ENCODE results near the gene STK4. TPM values are rescaled to one million over a fixed set of nuclear protein-coding genes. Genes with fewer than 3 reads are reported as not detected.

Gene STK4
- total RNA-seq, 1 donor from 2014 or later, result 245 TPM

DNA sequence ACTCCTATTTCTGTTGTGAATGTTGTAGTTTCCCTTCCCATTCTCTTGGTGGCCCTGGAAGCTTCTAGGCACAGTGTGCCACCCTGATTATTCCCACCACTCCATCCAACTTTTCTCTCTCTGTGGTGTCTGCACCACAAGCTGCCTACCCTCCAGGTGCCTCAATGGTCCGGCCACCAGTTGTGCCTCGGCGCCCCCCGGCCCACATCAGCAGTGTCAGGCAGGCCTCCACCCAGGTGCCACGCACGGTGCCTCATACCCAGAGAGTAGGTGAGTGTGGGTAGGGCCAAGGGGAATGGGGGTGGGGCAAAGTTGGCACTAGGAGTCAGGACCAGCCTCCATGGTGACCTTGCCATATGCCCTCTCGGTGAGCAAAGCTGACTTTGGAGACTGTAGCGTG is 33.4 kb upstream of the STK4 start:
- DNase-seq (no peak), ATAC-seq (ENCODE audit: low read depth) (no peak)
- peaks cover 61% of the 10 kb centered on the region for H3K36me3 Mint-ChIP-seq (ENCODE audit: low read depth)
- intact Hi-C loops (cut with micrococcal nuclease), result no loop called here
- no peaks in the 10 kb centered on the region for H3K9me3 Mint-ChIP-seq
- CTCF ChIA-PET, result no interaction called here
- TF ChIP-seq, protein P1, sequence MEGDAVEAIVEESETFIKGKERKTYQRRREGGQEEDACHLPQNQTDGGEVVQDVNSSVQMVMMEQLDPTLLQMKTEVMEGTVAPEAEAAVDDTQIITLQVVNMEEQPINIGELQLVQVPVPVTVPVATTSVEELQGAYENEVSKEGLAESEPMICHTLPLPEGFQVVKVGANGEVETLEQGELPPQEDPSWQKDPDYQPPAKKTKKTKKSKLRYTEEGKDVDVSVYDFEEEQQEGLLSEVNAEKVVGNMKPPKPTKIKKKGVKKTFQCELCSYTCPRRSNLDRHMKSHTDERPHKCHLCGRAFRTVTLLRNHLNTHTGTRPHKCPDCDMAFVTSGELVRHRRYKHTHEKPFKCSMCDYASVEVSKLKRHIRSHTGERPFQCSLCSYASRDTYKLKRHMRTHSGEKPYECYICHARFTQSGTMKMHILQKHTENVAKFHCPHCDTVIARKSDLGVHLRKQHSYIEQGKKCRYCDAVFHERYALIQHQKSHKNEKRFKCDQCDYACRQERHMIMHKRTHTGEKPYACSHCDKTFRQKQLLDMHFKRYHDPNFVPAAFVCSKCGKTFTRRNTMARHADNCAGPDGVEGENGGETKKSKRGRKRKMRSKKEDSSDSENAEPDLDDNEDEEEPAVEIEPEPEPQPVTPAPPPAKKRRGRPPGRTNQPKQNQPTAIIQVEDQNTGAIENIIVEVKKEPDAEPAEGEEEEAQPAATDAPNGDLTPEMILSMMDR (IDR thresholded peaks at IDR 0.05), result no peak
- H3K4me3 Mint-ChIP-seq, result no peak overlapping the region
- H3K27ac Mint-ChIP-seq, result no peak overlapping the region
- no peaks in the 10 kb centered on the region for H3K27me3 Mint-ChIP-seq
- POLR2A ChIA-PET, result no interaction called here
- H3K4me1 Mint-ChIP-seq, result no peaks in the 10 kb centered on the region

DNA sequence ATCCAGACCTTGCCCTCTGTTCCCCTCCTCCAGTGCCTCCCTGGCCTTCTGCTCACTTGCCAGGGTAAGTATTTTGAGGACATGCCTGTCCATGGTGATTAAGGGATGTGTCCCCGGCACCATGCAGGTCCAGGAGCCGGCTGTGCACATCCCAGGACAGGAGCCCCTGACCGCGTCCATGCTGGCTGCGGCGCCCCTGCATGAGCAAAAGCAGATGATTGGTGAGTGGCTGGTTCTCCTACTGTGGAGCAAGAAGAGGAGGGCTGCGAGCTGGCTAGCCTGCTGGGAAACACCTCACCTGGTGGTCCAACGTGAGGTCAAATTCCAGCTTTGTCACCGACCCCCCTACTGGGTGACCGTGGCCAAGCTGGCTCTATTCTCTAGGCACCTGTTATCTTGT is 29.8 kb upstream of the STK4 start:
- Mint-ChIP-seq H3K9me3 (no peaks in the 10 kb centered on the region), H3K27ac (no peak overlapping the region), H3K36me3 (ENCODE audit: low read depth) (peaks cover 75% of the 10 kb centered on the region), H3K4me1 (no peaks in the 10 kb centered on the region), H3K4me3 (no peak overlapping the region), H3K27me3 (no peaks in the 10 kb centered on the region)
- TF ChIP-seq, protein P1 (IDR thresholded peaks at IDR 0.05), result no peak
- ATAC-seq (ENCODE audit: low read depth) (no peak), DNase-seq (no peak)
- POLR2A ChIA-PET, result no interaction called here
- CTCF ChIA-PET, result no interaction called here
- intact Hi-C loops (cut with micrococcal nuclease), result no loop called here

DNA sequence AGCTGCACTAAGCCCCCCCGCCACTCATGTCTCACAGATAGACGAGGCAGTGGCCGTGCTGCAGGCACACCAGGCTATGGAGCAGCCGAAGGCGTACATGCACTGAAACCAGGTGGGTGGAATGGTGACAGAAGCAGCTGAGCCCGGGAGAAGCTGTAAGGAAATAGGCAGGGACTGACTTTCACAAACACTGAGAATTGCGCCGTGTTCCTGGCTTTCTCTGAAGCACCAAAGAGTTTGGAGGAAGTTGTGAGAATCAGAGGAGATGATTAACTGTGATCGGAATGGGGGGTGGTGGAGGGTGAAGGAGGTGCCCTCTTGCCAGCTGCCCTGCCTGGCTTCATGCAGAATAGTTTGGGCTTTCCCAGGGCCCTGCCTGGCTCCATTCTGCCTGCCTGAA is 27.7 kb upstream of the STK4 start:
- Mint-ChIP-seq H3K27ac (no peak overlapping the region), H3K27me3 (no peaks in the 10 kb centered on the region), H3K4me1 (no peaks in the 10 kb centered on the region), H3K9me3 (no peaks in the 10 kb centered on the region), H3K36me3 (ENCODE audit: low read depth) (peaks cover 83% of the 10 kb centered on the region), H3K4me3 (no peak overlapping the region)
- DNase-seq, result no peak
- intact Hi-C loops (cut with micrococcal nuclease), result no loop called here
- ChIA-PET POLR2A (no interaction called here), CTCF (interaction anchor here (0.6 kb wide), 1 partner anchor 73 kb away, joined by 5 read pairs; no protein-coding TSS in a partner anchor)
- TF ChIP-seq, protein P1 (IDR thresholded peaks at IDR 0.05), result no peak
- ATAC-seq (ENCODE audit: low read depth), result no peak

DNA sequence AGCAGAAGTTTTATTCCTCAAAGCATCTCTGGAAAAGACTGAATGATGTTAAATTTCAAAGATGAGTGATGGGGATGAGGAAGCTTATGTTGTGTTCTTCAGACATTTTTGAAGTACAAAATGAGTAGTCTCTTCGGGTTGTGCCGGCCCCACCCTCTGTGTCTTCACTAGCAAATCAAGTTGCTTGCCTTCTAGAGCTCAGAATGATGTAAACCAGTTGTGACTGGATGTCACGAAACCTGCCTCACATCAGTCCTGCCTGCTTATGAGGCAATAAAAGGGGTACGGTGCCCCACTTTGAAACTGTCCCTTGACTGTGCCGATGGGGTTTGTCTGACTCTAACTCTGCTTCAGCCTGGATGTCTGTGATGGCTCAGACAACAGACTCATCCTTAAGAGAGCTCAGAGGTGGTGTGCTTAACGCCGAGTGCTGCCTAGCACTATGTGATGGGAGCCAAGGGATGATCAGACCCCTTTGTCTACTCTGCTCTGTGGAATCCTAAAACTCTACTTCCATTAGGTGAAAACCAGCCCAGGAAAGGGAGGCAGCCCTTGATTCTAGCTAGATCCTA is 25.1 kb upstream of the STK4 start:
- no peak overlapping the region for H3K4me3 Mint-ChIP-seq
- TF ChIP-seq, protein P1 (IDR thresholded peaks at IDR 0.05), result no peak
- no peaks in the 10 kb centered on the region for H3K9me3 Mint-ChIP-seq
- ChIA-PET CTCF (no interaction called here), POLR2A (no interaction called here)
- ATAC-seq (ENCODE audit: low read depth), result no peak
- H3K36me3 Mint-ChIP-seq (ENCODE audit: low read depth), result peaks cover 91% of the 10 kb centered on the region
- no peaks in the 10 kb centered on the region for H3K4me1 Mint-ChIP-seq
- intact Hi-C loops (cut with micrococcal nuclease), result no loop called here
- no peak for DNase-seq
- peak overlapping the region; percentile 33 for H3K27ac Mint-ChIP-seq
- no peaks in the 10 kb centered on the region for H3K27me3 Mint-ChIP-seq

DNA sequence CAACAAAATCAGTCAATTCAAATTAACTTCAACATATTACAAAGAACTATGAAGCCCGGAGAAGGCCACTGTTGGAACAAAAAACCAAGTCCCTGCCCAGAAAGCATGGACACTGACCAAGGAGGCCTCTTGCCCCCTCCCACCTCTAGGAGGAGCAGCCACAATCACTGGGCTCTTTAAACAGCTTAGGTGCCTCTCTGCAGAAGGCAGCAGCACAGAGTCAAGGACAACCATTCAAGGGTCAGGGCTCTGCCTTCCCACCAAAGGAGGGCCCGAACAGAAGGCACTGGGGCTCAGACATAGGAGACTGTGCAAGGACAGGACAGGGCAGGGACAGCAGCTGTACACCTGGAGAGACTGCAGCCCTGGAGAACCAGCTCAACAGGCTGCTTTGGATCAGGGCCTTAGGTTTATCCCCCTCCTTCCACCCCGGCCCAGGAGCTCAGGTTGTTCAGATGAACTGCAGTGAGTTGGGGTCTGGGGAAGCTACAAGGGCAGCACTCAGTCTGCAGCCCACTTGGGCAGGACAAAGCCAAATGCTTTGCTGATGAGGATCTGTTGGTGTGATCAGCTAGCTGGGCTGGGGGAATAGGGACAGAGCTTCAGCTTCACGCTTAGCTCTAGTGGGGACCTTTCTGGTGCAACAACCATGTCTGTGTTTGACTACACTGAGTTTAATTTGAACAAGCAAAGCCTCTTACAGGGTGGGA is 23.9 kb upstream of the STK4 start:
- intact Hi-C loops (cut with micrococcal nuclease), result no loop called here
- POLR2A ChIA-PET, result interaction anchor here (0.5 to 1.9 kb wide), 2 partner anchors 10 to 17 kb away, joined by 3 to 5 read pairs; no protein-coding TSS in a partner anchor
- TF ChIP-seq, protein P1 (IDR thresholded peaks at IDR 0.05), result no peak
- no peaks in the 10 kb centered on the region for H3K9me3 Mint-ChIP-seq
- no peak for DNase-seq
- no peak for ATAC-seq (ENCODE audit: low read depth)
- H3K27ac Mint-ChIP-seq, result no peak overlapping the region
- no peaks in the 10 kb centered on the region for H3K4me1 Mint-ChIP-seq
- H3K36me3 Mint-ChIP-seq (ENCODE audit: low read depth), result peaks cover 91% of the 10 kb centered on the region
- no peaks in the 10 kb centered on the region for H3K27me3 Mint-ChIP-seq
- H3K4me3 Mint-ChIP-seq, result no peak overlapping the region
- CTCF ChIA-PET, result no interaction called here

Measured in activated B cell treated with CpG ODN at 0.5 μM for 24 hours (primary cell).